Erythroblast (primary cell): Measurements from ENCODE around the gene CST3.

Experiments
- GATA1 ChIP-seq: IDR thresholded peaks from 2 replicates; pipeline ENCODE4 v1.6.1; 2011; ENCODE audit warnings: low read depth, mild to moderate bottlenecking, control low read depth, low read length, moderate library complexity
- POLR2A ChIP-seq: IDR thresholded peaks from 2 replicates; pipeline ENCODE4 v1.6.1; 2011; ENCODE audit warnings: mild to moderate bottlenecking, low read length

- TF ChIP-seq POLR2A, result no peak
- no peak for TF ChIP-seq GATA1
Observed at GRCh38 chr20:23596579-23597250, 41.0 kb downstream of the CST3 start.
